GM12878 (cell line): ENCODE data around the gene MSX2. TPM values are rescaled to one million over a fixed set of nuclear protein-coding genes. Genes with fewer than 3 reads are reported as not detected.

ENCODE experiments used
- ATAC-seq: fragments of 200-7000 bp; cut with Tn5 transposase; 3 replicates; pipeline ENCODE4 v1.9.1; 2020; ENCODE audit warnings: mild to moderate bottlenecking, moderate library complexity
- BruUV-seq: library from RNA; stranded (reverse); fragments of 400-500 nt; replicated peaks from 2 replicates; lab custom pipeline; 2021; lab: Mats Ljungman, UMichigan
- CTCF ChIA-PET: fragments of 300-600 bp; sonication (Branson Sonifier 250); formaldehyde crosslinking; extraction: SDS; loops from one replicate; lab custom pipeline; 2021; ENCODE audit warnings: inconsistent platforms; lab: Yijun Ruan, JAX
- POLR2A ChIA-PET: fragments of 350-600 bp; formaldehyde crosslinking; extraction: SDS; loops from one replicate; lab custom pipeline; 2021; ENCODE audit warnings: inconsistent platforms; lab: Charles Lee
- RAD21 ChIA-PET: fragments of 300-600 bp; sonication (Branson Sonifier 250); formaldehyde crosslinking; loops from one replicate; lab custom pipeline; 2023; ENCODE audit warnings: antibody characterized with exemption; ENCODE audit not compliant: unreplicated experiment; lab: Charles Lee
- SMC1A ChIA-PET: fragments of 300-600 bp; sonication (Branson Sonifier 250); formaldehyde crosslinking; loops from one replicate; lab custom pipeline; 2023; ENCODE audit not compliant: unreplicated experiment, uncharacterized antibody; lab: Charles Lee
- DNase-seq: peaks from one replicate; pipeline ENCODE4 v3.0.0-alpha.2; 2011; ENCODE audit warnings: low read depth, low spot score
- FAIRE-seq: peaks from 3 replicates; lab custom pipeline; 2011; peaks lifted over from hg19 to GRCh38; lab: Jason Lieb, UNC
- H2AFZ ChIP-seq: 2 replicates; pipeline ENCODE4 v1.6.0; 2011; ENCODE audit warnings: low read depth, low read length, control low read depth; ENCODE audit not compliant: control insufficient read depth
- H3K27ac ChIP-seq: 2 replicates; pipeline ENCODE4 v1.5.1; 2011; ENCODE audit warnings: control low read depth; ENCODE audit not compliant: control insufficient read depth, insufficient read depth
- H3K27me3 ChIP-seq, 2 experiments: replicated peaks in 1 of 2; 2 replicates each; pipeline versions ENCODE4 v1.6.0 to v1.6.1; 2011; ENCODE audit warnings: low read length in 1 of 2; ENCODE audit not compliant: control insufficient read depth in 2 of 2, insufficient read depth in 2 of 2
- H3K36me3 ChIP-seq, 2 experiments: 2 replicates each; pipeline ENCODE4 v1.5.1; 2011; ENCODE audit warnings: low read length in 1 of 2; ENCODE audit not compliant: control insufficient read depth in 2 of 2, insufficient read depth in 2 of 2
- H3K4me1 ChIP-seq: 2 replicates; pipeline ENCODE4 v1.6.1; 2011; ENCODE audit warnings: mild to moderate bottlenecking, low read length, moderate library complexity, mixed read lengths; ENCODE audit not compliant: control insufficient read depth, insufficient read depth
- H3K4me2 ChIP-seq: 2 replicates; pipeline ENCODE4 v1.6.0; 2011; ENCODE audit warnings: control low read depth; ENCODE audit not compliant: control insufficient read depth, insufficient read depth
- H3K4me3 ChIP-seq: fragments of 200-600 bp; sonication (generic); 2 replicates; pipeline ENCODE4 v1.5.1; 2016
- H3K79me2 ChIP-seq: 2 replicates; pipeline ENCODE4 v1.6.0; 2011; ENCODE audit warnings: low read length; ENCODE audit not compliant: control insufficient read depth, insufficient read depth
- H3K9ac ChIP-seq: 2 replicates; pipeline ENCODE4 v1.8.0; 2011; ENCODE audit warnings: low read length, control low read depth, mixed read lengths; ENCODE audit not compliant: control insufficient read depth, insufficient read depth
- H3K9me3 ChIP-seq: replicated peaks from 3 replicates; pipeline ENCODE4 v1.5.1; 2011; ENCODE audit warnings: mild to moderate bottlenecking, low read length; ENCODE audit not compliant: control insufficient read depth, insufficient read depth
- H4K20me1 ChIP-seq: 2 replicates; pipeline ENCODE4 v1.6.0; 2011; ENCODE audit not compliant: control insufficient read depth, insufficient read depth
- CHD2 ChIP-seq: IDR thresholded peaks from 2 replicates; pipeline ENCODE4 v1.6.1; 2011; ENCODE audit warnings: low read depth, low read length, improper control_type of control experiment, borderline replicate concordance
- KAT2A ChIP-seq: conservative IDR thresholded peaks from 2 replicates; pipeline ENCODE4 v1.6.1; 2011; ENCODE audit warnings: low read depth, low read length; ENCODE audit not compliant: control insufficient read depth
- KDM1A ChIP-seq: fragments of 200-600 bp; sonication (generic); IDR thresholded peaks from 2 replicates; pipeline ENCODE4 v1.6.1; 2016; ENCODE audit warnings: borderline replicate concordance
- RUNX3 ChIP-seq: IDR thresholded peaks from 2 replicates; pipeline ENCODE4 v1.6.1; 2012; ENCODE audit warnings: low read length, inconsistent platforms
- TAF1 ChIP-seq: IDR thresholded peaks from 2 replicates; pipeline ENCODE4 v1.6.1; 2011; ENCODE audit warnings: mild to moderate bottlenecking, low read depth, low read length, borderline replicate concordance
- ZNF217 ChIP-seq: fragments of 450-650 bp; IDR thresholded peaks from 2 replicates; pipeline ENCODE4 v1.6.1; 2017; ENCODE audit warnings: antibody characterized with exemption, mild to moderate bottlenecking
- ZNF622 ChIP-seq: fragments of 450-650 bp; IDR thresholded peaks from 2 replicates; pipeline ENCODE4 v1.6.1; 2017; ENCODE audit warnings: mild to moderate bottlenecking, inconsistent platforms
- WGBS: methylation state at CpG from one replicate; pipeline ENCODE4 v1.1.6; 2016; ENCODE audit warnings: low lambda C conversion rate; ENCODE audit not compliant: insufficient replicate concordance, insufficient coverage; ENCODE audit errors: missing lambda C conversion rate; 5-methylcytosine and 5-hydroxymethylcytosine counted together
- in situ Hi-C: fragments of 300-500 bp; cut with MboI; formaldehyde crosslinking; loops from 9 replicates; pipeline ENCODE4 v1.14.3; 2018; ENCODE audit warnings: mixed read lengths
- intact Hi-C: fragments of 100-400 bp; cut with micrococcal nuclease; formaldehyde crosslinking; loops from one replicate; pipeline ENCODE4 v1.14.2; 2022; ENCODE audit not compliant: unreplicated experiment
- polyA plus RNA-seq, 11 experiments: library from polyadenylated mRNA; depleted of rRNA in 4 of 11; unstranded in 6 of 11; stranded (reverse) in 5 of 11; fragments of >200 nt; fragmentation: Nextera tagmentation in 4 of 11; fragmentation: Illumina TruSeq in 1 of 11; extraction: Ambion mirVana in 4 of 11; extraction: Trizol in 1 of 11; gene quantifications; 1 replicate in 1 of 11; 2 replicates in 10 of 11; pipeline versions ENCODE4 v1.2.1 to v1.2.3, GENCODE V29; 2011 to 2016; ENCODE audit warnings: inconsistent platforms in 2 of 11, missing spikeins in 2 of 11, low read depth in 1 of 11
- total RNA-seq, 4 experiments: library from RNA; depleted of rRNA in 3 of 4; stranded (reverse); fragments of >200 nt in 3 of 4; fragmentation: Illumina TruSeq in 1 of 4; extraction: Trizol in 1 of 4; gene quantifications; 2 replicates each; pipeline versions ENCODE4 v1.2.1 to v1.2.3, GENCODE V29; 2013 to 2021
- TF ChIP-seq, protein P1 (sequence below): fragments of 450-650 bp; conservative IDR thresholded peaks from 2 replicates; pipeline ENCODE4 v1.6.1; 2017; ENCODE audit warnings: mild to moderate bottlenecking, moderate library complexity
- TF ChIP-seq, protein P2 (sequence below): fragments of 450-650 bp; formaldehyde crosslinking; IDR thresholded peaks from 2 replicates; pipeline ENCODE4 v1.5.0; 2022; ENCODE audit warnings: mild to moderate bottlenecking, missing genetic modification characterization
- TF ChIP-seq, protein P3 (sequence below): IDR thresholded peaks from 2 replicates; pipeline ENCODE4 v1.6.1; 2012; ENCODE audit warnings: low read depth, low read length, improper control_type of control experiment

MSX2 gene
- total and polyA plus RNA-seq, 10 of the 15 experiments (the other 5 are each of a cell fraction or from before 2014, with no cell fraction given), result not detected

DNA sequence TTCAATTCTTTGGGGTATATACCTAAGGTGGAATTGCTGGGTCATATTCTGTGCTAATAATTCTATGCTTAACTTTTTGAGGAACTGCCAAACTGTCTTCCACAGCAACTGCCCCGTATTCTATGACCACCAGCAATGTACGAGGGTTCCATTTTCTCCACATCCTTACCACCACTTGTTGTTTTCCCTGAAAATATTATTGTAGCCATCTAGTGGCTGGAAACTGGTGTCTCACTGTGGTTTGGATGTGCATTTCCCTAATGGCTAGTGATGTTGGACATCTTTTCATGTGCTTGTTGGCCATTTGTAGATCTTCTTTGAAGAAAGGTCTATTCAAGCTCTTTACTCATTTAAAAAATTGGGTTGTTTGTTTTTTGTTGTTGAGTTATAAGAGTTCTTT lies 30.7 kb downstream of the MSX2 start:
- no peak overlapping the region for H2AFZ ChIP-seq
- CTCF ChIA-PET, result no interaction called here
- FAIRE-seq, result no peak

More for the DNA sequence above, 30.7 kb downstream of the MSX2 start:
- ChIA-PET SMC1A (no interaction called here), RAD21 (no interaction called here), POLR2A (no interaction called here)
- H3K9me3 ChIP-seq, result no peaks in the 10 kb centered on the region
- intact Hi-C loops, result no loop called here
- H3K4me3 ChIP-seq, result no peak overlapping the region
- no peak overlapping the region for H3K9ac ChIP-seq
- H3K27ac ChIP-seq, result no peak overlapping the region
- 23% methylated on average over 2 of the region's 2 CpGs for WGBS
- no peaks in the 10 kb centered on the region for H3K4me1 ChIP-seq
- BruUV-seq, result no TSS peak
- no peaks in the 10 kb centered on the region for H4K20me1 ChIP-seq
- in situ Hi-C loops, result no loop called here
- H3K79me2 ChIP-seq, result no peaks in the 10 kb centered on the region
- DNase-seq, result no peak
- no peak for TF ChIP-seq KAT2A
- no peak for TF ChIP-seq KDM1A
- no peak for TF ChIP-seq ZNF217
- no peak for TF ChIP-seq TAF1
- no peak for TF ChIP-seq CHD2
- no peak for TF ChIP-seq ZNF622
- TF ChIP-seq, protein P1, sequence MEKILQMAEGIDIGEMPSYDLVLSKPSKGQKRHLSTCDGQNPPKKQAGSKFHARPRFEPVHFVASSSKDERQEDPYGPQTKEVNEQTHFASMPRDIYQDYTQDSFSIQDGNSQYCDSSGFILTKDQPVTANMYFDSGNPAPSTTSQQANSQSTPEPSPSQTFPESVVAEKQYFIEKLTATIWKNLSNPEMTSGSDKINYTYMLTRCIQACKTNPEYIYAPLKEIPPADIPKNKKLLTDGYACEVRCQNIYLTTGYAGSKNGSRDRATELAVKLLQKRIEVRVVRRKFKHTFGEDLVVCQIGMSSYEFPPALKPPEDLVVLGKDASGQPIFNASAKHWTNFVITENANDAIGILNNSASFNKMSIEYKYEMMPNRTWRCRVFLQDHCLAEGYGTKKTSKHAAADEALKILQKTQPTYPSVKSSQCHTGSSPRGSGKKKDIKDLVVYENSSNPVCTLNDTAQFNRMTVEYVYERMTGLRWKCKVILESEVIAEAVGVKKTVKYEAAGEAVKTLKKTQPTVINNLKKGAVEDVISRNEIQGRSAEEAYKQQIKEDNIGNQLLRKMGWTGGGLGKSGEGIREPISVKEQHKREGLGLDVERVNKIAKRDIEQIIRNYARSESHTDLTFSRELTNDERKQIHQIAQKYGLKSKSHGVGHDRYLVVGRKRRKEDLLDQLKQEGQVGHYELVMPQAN, result no peak
- TF ChIP-seq, protein P2, sequence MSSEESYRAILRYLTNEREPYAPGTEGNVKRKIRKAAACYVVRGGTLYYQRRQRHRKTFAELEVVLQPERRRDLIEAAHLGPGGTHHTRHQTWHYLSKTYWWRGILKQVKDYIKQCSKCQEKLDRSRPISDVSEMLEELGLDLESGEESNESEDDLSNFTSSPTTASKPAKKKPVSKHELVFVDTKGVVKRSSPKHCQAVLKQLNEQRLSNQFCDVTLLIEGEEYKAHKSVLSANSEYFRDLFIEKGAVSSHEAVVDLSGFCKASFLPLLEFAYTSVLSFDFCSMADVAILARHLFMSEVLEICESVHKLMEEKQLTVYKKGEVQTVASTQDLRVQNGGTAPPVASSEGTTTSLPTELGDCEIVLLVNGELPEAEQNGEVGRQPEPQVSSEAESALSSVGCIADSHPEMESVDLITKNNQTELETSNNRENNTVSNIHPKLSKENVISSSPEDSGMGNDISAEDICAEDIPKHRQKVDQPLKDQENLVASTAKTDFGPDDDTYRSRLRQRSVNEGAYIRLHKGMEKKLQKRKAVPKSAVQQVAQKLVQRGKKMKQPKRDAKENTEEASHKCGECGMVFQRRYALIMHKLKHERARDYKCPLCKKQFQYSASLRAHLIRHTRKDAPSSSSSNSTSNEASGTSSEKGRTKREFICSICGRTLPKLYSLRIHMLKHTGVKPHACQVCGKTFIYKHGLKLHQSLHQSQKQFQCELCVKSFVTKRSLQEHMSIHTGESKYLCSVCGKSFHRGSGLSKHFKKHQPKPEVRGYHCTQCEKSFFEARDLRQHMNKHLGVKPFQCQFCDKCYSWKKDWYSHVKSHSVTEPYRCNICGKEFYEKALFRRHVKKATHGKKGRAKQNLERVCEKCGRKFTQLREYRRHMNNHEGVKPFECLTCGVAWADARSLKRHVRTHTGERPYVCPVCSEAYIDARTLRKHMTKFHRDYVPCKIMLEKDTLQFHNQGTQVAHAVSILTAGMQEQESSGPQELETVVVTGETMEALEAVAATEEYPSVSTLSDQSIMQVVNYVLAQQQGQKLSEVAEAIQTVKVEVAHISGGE (CRISPR knock-in tag), result no peak
- TF ChIP-seq, protein P3, sequence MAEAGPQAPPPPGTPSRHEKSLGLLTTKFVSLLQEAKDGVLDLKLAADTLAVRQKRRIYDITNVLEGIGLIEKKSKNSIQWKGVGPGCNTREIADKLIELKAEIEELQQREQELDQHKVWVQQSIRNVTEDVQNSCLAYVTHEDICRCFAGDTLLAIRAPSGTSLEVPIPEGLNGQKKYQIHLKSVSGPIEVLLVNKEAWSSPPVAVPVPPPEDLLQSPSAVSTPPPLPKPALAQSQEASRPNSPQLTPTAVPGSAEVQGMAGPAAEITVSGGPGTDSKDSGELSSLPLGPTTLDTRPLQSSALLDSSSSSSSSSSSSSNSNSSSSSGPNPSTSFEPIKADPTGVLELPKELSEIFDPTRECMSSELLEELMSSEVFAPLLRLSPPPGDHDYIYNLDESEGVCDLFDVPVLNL, result no peak
- TF ChIP-seq RUNX3, result no peak
- TF ChIP-seq, all 136 proteins: peak for 0
- no peak overlapping the region for H3K4me2 ChIP-seq
- H3K36me3 ChIP-seq, result no peaks in the 10 kb centered on the region
- ATAC-seq, result no peak
- H3K27me3 ChIP-seq, result peaks cover 0 to 5% of the 10 kb centered on the region in 2 experiments; a peak in 2 of 4 replicates
